HCT116 (cell line): ENCODE measurements around the gene UTF1.

Source experiments
- EZH2 ChIP-seq: fragments of 200-600 bp; sonication (generic); IDR thresholded peaks from 2 replicates; pipeline ENCODE4 v1.6.1; 2017; ENCODE audit warnings: antibody characterized with exemption, mixed run types
- JUND ChIP-seq: IDR thresholded peaks from 2 replicates; pipeline ENCODE4 v1.6.1; 2012
- POLR2A ChIP-seq: IDR thresholded peaks from 2 replicates; pipeline ENCODE4 v1.7.0; 2011; ENCODE audit warnings: borderline replicate concordance; ENCODE audit not compliant: insufficient read depth, insufficient read length; ENCODE audit errors: extremely low read depth
- POLR2AphosphoS5 ChIP-seq: IDR thresholded peaks from 2 replicates; pipeline ENCODE4 v1.6.1; 2011; ENCODE audit warnings: mild to moderate bottlenecking, low read depth, low read length, moderate library complexity
- YY1 ChIP-seq: IDR thresholded peaks from 2 replicates; pipeline ENCODE4 v1.6.1; 2011; ENCODE audit warnings: low read length, low read depth, moderate library complexity, mild to moderate bottlenecking; ENCODE audit not compliant: insufficient replicate concordance; ENCODE audit errors: extremely low read depth
- TF ChIP-seq, protein P1 (sequence below), 3 experiments: fragments of 200-600 bp in 1 of 3; sonication (generic) in 1 of 3; IDR thresholded peaks in 2 of 3; conservative IDR thresholded peaks in 1 of 3; 2 replicates each; pipeline ENCODE4 v1.5.1; 2012 to 2017; ENCODE audit warnings: low read depth in 2 of 3, low read length in 2 of 3, antibody characterized with exemption in 1 of 3, borderline replicate concordance in 1 of 3, control low read depth in 1 of 3, mild to moderate bottlenecking in 1 of 3, mixed read lengths in 1 of 3, mixed run types in 1 of 3, moderate library complexity in 1 of 3; ENCODE audit not compliant: insufficient read depth in 1 of 3
- TF ChIP-seq, protein P2 (sequence below): IDR thresholded peaks from 2 replicates; pipeline ENCODE4 v1.6.1; 2012; ENCODE audit warnings: low read depth

DNA sequence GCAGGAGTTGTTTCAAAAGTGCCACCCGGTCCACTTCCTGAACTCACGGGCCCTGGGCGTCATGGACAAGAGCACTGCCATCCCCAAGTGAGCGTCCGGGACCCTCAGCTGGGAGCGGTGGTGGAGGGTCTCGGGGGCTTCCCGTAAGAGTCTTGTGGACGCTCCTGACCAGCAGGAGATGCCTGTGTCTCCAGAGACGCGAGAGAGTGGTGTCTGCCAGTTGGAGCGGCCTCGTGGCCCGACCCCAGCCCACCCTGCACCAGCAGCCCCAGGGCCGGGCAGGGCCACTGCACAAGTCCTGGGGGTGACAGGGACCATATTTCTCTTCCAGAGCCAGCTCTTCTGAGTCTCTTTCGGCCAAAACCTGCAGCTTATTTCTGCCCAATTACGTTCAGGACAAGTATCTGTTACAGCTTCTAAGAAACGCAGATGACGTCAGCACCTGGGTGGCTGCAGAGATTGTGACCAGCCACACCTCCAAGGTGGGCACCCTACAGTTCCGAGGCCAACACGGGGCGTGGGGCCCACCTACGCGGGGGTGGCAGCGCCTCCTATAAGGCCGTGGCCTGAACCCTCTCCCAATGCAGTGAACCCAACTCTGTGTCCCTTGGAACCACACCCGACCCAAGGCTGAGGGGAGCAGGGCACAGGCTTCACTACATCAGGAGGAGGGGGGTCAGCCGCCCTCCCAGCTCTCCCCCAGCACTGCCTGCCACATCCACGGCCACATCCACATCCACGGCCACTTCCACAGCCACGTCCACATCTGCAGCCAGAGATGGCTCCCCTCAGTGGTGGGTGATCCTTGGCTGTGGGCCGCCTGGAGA is 16.2 kb upstream of the UTF1 start:
- TF ChIP-seq POLR2A (no peak), YY1 (no peak), EZH2 (no peak), JUND (no peak), POLR2AphosphoS5 (no peak)
- TF ChIP-seq, protein P1, sequence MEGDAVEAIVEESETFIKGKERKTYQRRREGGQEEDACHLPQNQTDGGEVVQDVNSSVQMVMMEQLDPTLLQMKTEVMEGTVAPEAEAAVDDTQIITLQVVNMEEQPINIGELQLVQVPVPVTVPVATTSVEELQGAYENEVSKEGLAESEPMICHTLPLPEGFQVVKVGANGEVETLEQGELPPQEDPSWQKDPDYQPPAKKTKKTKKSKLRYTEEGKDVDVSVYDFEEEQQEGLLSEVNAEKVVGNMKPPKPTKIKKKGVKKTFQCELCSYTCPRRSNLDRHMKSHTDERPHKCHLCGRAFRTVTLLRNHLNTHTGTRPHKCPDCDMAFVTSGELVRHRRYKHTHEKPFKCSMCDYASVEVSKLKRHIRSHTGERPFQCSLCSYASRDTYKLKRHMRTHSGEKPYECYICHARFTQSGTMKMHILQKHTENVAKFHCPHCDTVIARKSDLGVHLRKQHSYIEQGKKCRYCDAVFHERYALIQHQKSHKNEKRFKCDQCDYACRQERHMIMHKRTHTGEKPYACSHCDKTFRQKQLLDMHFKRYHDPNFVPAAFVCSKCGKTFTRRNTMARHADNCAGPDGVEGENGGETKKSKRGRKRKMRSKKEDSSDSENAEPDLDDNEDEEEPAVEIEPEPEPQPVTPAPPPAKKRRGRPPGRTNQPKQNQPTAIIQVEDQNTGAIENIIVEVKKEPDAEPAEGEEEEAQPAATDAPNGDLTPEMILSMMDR (IDR thresholded peaks at IDR 0.05 in 2 of 3, conservative IDR thresholded peaks at IDR 0.05 in 1 of 3; ENCODE audit: borderline replicate concordance in 1 of 3, insufficient read depth in 1 of 3, low read depth in 2 of 3, low read length in 2 of 3): no peak
- TF ChIP-seq, protein P2, sequence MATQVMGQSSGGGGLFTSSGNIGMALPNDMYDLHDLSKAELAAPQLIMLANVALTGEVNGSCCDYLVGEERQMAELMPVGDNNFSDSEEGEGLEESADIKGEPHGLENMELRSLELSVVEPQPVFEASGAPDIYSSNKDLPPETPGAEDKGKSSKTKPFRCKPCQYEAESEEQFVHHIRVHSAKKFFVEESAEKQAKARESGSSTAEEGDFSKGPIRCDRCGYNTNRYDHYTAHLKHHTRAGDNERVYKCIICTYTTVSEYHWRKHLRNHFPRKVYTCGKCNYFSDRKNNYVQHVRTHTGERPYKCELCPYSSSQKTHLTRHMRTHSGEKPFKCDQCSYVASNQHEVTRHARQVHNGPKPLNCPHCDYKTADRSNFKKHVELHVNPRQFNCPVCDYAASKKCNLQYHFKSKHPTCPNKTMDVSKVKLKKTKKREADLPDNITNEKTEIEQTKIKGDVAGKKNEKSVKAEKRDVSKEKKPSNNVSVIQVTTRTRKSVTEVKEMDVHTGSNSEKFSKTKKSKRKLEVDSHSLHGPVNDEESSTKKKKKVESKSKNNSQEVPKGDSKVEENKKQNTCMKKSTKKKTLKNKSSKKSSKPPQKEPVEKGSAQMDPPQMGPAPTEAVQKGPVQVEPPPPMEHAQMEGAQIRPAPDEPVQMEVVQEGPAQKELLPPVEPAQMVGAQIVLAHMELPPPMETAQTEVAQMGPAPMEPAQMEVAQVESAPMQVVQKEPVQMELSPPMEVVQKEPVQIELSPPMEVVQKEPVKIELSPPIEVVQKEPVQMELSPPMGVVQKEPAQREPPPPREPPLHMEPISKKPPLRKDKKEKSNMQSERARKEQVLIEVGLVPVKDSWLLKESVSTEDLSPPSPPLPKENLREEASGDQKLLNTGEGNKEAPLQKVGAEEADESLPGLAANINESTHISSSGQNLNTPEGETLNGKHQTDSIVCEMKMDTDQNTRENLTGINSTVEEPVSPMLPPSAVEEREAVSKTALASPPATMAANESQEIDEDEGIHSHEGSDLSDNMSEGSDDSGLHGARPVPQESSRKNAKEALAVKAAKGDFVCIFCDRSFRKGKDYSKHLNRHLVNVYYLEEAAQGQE: no peak
